ENCODE measurements around the gene GJB5.
A peak's percentile ranks its signal among the peaks of the same experiment; 100 is the strongest.

Gene GJB5

DNA sequence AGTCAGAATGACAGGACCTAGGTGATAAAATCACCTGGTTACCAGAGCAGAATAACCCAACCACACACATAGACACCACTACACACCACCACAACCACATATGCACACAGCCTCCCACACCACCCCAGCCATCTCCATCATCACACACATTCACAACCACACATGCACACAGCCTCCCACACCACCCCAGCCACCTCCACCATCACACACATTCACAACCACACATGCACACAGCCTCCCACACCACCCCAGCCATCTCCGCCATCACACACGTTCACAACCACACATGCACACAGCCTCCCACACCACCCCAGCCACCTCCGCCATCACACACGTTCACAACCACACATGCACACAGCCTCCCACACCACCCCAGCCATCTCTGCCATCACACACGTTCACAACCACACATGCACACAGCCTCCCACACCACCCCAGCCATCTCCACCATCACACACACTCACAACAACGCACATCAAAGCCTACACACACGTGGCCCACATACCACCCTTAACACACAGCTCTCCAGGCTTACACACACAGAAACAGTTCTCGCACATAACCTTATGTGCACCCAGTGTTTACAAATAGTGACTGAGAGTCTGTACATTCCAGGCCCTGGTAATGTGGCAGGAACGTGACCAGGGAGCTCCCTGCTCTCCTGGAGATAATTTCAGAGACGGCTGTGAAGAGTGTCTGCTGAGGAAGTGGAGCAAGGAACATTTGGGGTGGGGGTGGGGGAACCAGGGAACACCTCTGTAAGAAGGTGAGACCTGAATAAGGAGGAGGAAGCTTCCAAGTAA, 22.9 kb downstream of the GJB5 start:
- DNase-seq = no peak

DNA sequence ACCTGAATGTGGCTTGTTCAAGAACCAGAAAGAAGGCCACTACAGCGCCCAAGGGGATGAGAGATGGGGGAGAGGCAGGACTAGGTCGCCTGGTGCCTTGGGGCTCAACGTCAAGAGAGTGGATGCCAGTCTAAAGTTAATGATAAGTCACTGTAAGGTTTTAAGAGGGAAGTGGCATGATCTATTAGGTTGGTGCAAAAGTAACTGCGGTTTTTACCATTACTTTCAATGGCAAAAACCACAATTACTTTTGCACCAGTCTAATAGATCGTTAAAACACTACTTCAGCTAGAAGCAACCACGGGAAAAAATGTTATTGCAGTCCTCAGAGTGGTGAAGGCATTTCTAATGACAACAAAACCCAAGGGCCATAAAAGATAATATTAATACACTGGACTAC, 23.5 kb downstream of the GJB5 start:
- DNase-seq = no peak

DNA sequence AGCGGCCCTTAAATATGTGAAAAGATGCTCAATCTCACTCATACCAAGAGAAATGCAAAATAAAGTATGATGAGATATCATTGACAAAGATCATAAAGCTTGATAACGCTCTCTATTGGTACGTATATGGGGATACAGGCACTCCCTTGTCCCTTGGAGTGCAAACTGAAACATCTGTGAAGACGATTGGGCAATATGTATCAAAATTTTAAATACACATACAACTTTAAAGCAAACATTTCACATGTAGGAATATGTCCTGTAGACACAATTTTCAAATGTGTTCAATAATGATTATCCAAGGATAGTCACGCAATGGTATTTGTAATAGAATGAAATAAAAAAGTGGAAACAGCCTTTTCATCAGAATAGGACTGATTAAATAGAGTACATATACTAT, 24.2 kb downstream of the GJB5 start:
- no peak for DNase-seq

DNA sequence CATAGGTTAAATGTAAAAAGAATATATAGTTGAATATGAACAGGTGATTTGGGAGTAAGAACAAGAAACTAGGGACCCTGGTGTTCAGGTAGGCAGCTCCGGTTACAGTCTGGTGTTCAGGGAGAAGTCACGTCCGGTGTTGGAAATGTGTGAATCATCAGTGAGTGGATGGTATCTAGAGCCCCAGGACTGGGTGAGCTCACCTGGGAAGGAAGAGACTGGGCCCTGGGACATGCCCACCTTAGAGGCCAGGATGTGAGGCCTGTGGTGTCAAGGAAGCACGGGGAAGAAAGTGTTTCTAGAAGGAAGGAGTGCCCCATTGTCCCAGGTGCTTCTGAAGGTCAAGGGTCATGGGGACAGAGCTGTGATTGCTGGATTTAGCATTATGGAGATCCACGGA, 24.7 kb downstream of the GJB5 start:
- DNase-seq = no peak

DNA sequence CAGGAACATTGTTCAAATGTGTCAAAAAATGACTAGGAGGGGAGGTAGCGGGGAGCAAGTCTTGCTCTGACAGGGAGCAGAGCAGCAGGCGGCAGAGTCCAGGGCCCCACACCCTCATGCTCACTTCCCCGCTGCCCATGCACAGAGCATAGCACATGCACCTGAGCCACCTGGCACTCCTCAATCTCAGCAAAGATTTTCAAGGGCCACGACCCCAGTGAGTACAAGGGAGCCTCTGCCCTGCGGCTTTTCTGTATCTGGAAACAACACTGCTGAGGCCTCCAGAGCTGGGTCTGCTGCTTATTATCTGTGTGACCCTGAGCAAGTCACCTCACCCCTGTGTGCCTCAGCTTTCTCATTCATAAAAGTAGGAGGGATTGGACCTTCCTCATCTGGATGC, 25.1 kb downstream of the GJB5 start:
- DNase-seq = no peak

DNA sequence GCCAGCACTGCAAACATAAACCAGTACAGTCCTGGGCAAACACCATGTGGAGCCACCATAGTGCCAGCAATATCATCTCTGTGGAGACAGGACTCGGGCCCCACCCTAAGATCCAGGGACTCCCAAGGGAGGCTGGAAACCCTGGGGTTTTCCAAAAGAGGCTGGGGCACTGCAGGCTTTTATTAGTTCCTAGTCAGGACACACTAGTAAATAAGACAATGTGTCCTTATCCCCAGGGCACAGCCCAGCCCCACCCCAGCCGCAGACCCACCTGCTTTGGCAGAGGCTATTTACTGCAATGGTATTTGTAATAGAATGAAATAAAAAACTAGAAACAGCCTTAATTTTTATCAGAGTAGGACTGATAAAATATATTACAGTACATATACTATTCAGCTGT, 25.7 kb downstream of the GJB5 start:
- DNase-seq = no peak

DNA sequence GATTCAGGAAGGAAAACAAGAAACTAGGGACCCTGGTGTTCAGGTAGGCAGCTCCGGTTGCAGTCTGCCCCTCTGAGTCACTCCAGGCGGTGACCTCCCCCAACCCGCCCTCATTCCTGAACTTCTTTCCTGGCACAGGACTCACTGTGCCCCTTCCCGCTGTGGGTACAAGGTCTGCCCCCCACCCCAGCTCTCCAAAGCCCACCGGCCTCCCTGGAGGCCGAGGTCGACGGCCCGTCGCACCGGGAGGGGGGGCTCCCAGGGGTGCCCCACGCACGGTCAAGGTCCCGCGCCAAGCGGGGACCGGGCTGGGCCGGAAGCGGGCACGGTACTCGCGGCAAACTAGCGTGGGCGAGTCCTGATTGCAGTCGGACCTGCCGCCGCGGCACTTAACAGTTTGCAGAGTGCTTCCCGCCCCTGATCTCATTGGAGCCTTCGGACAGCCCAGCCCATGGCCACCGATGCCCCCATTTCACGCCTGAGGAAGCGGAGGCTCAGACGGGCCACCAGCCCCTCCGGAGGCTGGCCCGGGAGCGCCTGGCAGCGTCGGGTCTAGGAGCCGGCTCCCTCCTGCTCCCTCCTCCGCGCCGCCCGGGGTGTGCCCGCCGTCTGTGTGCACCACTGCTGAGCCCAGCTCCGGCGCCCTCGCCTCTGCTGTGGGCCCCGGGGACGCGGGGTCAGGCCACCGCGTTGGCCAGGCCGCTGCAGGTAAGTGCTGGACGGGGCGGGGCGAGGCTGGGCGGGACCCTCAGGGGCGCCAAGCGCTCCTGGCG, 26.4 kb downstream of the GJB5 start, which contains the start of gene GJB3:
Gene GJB3, plus strand, starts transcription at position 144 of the 773 bp plus-strand sequence. CDS start 3,549 bp downstream, outside the sequence.
- DNase-seq = no peak

DNA sequence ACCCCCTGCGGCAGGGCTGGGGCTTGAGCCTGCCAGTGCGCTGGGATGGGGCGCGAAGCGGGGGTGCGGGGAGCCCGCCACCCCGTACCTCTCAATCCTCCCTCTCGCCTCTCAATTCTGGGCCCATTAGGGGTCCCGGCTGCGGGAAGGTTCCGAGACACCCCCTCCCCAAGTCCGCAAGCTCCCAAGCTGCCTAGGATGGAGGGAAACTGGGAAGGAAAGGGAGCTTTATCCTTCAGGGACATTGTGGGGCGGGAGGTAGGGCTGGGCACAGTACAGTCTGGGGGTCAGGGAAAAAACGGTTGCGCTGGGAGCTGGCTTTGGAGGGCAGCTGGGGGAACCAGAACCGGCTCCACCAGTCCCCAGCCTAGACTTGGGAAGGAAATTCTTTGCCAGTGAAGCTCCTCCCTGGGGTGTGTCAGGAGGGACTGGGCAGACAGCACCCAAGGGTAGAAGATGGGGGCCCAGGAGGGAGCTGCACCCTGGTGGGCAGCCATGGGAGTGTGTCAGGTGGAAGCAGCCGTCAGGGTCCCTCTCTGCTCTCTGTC, 27.1 kb downstream of the GJB5 start:
- DNase-seq = no peak

DNA sequence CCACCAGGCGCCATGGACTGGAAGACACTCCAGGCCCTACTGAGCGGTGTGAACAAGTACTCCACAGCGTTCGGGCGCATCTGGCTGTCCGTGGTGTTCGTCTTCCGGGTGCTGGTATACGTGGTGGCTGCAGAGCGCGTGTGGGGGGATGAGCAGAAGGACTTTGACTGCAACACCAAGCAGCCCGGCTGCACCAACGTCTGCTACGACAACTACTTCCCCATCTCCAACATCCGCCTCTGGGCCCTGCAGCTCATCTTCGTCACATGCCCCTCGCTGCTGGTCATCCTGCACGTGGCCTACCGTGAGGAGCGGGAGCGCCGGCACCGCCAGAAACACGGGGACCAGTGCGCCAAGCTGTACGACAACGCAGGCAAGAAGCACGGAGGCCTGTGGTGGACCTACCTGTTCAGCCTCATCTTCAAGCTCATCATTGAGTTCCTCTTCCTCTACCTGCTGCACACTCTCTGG, 29.9 kb downstream of the GJB5 start:
- DNase-seq = no peak

DNA sequence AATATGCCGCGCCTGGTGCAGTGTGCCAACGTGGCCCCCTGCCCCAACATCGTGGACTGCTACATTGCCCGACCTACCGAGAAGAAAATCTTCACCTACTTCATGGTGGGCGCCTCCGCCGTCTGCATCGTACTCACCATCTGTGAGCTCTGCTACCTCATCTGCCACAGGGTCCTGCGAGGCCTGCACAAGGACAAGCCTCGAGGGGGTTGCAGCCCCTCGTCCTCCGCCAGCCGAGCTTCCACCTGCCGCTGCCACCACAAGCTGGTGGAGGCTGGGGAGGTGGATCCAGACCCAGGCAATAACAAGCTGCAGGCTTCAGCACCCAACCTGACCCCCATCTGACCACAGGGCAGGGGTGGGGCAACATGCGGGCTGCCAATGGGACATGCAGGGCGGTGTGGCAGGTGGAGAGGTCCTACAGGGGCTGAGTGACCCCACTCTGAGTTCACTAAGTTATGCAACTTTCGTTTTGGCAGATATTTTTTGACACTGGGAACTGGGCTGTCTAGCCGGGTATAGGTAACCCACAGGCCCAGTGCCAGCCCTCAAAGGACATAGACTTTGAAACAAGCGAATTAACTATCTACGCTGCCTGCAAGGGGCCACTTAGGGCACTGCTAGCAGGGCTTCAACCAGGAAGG, 30.5 kb downstream of the GJB5 start:
- no peak for DNase-seq

DNA sequence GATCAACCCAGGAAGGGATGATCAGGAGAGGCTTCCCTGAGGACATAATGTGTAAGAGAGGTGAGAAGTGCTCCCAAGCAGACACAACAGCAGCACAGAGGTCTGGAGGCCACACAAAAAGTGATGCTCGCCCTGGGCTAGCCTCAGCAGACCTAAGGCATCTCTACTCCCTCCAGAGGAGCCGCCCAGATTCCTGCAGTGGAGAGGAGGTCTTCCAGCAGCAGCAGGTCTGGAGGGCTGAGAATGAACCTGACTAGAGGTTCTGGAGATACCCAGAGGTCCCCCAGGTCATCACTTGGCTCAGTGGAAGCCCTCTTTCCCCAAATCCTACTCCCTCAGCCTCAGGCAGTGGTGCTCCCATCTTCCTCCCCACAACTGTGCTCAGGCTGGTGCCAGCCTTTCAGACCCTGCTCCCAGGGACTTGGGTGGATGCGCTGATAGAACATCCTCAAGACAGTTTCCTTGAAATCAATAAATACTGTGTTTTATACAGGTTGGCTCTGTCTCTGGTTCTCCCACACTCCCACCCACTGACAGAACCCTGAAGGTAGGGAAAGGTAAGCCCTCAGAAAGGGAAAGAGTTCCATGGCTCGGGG, 31.1 kb downstream of the GJB5 start:
- no peak for DNase-seq

DNA sequence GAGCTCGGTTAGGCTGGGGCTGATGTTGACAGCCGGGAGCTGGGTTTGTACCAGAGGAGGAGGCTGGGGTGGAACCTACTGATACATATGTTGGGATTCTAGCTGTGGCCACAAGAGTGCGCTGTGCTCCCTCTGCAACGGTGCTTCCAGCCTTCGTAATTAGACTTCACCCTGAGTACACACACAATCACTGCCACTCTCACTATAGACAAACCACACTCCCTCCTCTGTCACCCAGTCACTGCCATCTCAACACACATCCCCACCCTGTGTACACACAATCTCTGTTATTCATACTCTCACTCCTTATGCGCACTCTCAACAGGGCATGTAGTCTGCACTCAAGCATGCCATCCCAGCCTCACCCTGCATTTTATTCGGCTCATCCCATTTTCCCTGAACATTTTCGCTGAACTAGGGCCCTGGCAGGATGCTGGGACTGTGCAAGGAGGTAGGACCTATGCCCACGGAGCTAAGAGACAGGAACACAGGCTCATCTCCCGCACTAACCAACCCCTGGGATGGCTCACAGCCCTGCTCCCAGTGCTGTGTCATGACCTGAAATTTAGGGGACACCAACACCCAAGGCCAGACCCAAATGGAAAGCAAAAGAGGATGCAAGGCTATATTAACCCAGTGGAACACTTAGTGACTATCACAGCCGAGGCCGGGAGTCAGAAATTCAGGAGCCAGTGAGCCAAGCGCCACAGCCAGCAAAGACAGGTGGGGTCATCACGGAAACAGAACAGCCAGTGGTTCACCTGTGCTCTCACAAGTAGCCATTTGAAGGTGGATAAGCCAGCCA, 31.9 kb downstream of the GJB5 start:
- DNase-seq = peak; percentile 64

DNA sequence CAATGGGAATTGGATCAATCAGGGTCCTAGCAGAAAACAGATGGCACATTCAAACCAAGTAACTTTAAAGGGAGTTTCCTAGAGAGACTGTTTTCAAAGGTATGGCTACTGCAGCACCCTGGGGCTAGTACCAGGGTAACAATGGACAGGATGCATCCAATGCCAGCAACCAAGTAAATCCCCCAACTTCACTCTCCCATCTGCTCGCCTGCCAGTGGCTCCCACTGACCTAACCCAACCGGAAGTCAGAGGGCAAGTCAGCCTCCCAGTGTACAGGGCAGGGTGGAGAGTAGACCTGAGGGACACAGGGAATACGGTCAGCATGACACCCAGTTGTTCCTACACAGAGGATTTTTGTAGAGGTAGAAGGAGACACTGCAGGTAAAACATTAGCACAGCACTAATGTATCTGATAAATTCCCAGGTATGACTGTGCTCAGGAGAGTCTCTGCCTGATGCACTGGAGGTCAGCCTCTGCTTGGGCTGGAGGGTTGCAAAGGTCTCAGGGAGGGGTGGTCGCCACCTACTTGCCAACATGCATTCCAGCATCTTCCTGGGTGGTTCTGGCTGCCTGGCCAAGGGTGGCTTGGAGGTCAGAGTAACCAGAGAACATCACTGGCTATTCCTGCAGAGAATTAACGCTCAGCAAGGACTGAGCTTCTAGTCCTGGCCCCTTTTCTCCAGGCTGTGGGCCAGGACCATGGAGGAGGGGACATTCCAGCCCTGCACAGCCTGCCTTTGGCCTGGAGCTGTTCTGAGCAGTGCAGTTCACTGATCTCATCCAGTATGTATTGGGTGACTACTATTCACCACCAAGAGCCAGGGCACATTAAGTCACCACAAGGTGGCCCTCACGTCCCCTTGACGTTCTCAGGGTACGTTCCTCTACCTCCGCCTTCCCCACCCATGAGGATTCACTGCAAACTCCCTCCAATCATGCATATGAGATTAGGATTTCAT, 32.9 kb downstream of the GJB5 start:
- no peak for DNase-seq

DNA sequence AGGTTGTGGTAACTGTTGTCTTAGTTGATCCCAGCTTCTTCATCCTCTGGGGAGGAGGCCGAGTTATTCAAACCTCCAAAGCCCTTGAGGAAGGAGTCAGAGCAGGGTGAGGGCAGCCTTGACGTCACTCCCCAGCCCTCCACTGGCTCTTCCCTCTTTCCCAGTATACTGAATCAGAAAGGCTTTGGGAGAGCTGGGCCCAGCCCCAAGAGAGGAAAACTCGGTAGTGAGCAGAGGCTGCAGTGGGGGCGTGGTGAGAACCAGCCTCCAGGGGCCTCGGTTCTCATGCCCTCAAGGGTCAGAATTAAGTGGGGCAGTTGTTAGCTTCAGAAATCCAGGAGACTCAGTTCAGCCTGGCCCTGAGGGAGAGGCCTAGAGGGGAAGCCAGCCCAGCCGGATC, 36.1 kb downstream of the GJB5 start:
- no peak for DNase-seq

DNA sequence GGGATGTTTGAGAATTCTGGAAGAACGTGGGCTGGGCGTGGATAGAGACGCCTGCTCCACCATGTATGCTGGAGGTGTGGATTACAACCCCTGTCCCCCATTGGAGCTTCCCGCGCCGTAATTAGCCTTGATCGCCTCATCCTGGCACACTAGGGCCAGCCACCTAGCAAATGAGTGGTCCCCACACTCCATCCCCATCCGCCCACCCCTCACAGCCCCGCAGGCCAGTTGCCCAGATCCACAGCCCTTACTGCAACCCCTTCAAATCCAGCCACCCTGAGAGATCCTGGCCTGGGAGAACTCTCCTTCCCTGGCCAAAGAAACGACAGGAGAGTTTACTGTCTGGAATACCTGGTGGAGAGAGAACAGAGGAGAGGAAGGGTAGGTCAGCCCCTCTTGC, 37.6 kb downstream of the GJB5 start:
- DNase-seq = no peak

DNA sequence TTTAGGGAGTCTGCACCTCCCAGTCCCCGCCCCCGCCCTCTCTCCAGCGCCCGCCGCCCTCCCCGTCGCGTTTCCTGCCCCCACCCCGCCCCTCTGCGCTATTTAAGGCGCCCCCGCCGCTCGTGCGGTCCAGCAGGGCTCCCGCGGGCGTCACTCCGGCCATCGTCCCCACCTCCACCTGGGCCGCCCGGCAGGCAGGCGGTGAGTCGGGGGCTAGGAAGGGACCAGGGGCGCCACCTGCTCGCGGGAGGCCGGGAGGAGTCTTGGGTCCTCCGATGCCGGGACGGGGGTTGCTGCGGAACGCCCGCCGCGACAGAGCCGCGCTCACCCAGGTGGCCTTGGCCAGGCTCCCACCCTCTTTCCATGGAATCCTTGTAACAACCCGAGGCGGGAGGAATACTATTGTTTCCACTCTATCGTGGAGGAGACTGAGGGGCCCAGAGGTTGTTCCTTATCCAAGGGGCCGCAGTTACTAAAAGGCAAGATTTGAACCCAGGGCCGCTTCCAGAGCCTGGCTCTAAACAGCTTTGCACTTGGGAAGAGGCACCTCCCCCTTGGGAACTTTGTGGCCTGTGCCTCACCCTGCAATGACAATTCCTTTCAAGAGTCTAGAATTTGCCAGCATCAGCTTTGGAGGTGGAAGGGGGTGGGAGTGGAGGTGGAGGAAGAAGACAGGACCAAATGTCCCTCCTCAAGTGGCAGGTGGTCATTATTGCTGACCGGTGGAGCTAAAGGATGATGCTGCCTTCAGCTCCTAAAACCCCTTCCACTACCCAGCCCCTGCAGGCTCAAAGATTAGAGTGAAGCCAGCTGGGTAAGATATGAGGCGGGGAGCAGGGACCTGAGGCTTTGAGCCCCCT, 38.3 kb downstream of the GJB5 start, which contains the start of gene GJA4:
Gene GJA4, plus strand, starts transcription at position 132 of the 860 bp plus-strand sequence. CDS start 1,215 bp downstream, outside the sequence.
- DNase-seq = peak; percentile 17

DNA sequence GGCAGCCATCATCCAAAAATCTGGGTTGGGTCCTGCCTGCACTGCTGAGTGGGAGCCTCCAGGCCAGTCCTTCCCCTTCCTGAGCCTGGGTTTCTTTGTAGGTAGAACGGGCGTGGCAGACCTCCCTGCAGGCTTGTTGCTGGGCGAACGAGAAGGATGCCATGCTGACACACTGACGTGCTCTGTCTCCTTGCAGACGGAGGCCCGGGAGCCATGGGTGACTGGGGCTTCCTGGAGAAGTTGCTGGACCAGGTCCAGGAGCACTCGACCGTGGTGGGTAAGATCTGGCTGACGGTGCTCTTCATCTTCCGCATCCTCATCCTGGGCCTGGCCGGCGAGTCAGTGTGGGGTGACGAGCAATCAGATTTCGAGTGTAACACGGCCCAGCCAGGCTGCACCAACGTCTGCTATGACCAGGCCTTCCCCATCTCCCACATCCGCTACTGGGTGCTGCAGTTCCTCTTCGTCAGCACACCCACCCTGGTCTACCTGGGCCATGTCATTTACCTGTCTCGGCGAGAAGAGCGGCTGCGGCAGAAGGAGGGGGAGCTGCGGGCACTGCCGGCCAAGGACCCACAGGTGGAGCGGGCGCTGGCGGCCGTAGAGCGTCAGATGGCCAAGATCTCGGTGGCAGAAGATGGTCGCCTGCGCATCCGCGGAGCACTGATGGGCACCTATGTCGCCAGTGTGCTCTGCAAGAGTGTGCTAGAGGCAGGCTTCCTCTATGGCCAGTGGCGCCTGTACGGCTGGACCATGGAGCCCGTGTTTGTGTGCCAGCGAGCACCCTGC, 39.3 kb downstream of the GJB5 start:
- DNase-seq = no peak

DNA sequence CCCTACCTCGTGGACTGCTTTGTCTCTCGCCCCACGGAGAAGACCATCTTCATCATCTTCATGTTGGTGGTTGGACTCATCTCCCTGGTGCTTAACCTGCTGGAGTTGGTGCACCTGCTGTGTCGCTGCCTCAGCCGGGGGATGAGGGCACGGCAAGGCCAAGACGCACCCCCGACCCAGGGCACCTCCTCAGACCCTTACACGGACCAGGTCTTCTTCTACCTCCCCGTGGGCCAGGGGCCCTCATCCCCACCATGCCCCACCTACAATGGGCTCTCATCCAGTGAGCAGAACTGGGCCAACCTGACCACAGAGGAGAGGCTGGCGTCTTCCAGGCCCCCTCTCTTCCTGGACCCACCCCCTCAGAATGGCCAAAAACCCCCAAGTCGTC, 39.9 kb downstream of the GJB5 start:
- no peak for DNase-seq

DNA sequence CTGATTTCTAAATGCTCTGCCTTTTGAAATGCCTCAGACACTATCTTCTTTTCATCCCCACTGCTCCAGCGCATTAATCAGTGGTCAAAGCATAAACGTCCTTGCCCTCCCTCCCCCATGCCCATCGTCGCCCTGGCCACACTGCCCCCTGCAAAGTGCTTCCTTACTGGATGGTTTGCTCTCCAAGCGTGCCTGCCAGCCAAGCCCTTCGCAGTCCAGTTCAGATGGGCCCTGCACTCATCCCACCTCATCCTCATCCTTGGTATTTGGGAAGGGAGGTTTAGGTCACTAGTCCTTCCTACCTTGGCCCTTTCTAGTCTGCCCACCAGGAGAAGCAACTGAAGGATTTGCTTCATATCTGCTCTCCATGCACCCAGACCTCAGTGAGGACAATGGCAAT, 41.1 kb downstream of the GJB5 start:
- DNase-seq = no peak
